GM18909 (cell line): ENCODE measurements around the gene LDB1.

Source experiments
- ATAC-seq: cut with Tn5 transposase; IDR thresholded peaks from one replicate; pipeline ENCODE4 v1.9.1; 2021; ENCODE audit warnings: mild to moderate bottlenecking; ENCODE audit not compliant: unreplicated experiment, poor library complexity

The LDB1 gene

DNA sequence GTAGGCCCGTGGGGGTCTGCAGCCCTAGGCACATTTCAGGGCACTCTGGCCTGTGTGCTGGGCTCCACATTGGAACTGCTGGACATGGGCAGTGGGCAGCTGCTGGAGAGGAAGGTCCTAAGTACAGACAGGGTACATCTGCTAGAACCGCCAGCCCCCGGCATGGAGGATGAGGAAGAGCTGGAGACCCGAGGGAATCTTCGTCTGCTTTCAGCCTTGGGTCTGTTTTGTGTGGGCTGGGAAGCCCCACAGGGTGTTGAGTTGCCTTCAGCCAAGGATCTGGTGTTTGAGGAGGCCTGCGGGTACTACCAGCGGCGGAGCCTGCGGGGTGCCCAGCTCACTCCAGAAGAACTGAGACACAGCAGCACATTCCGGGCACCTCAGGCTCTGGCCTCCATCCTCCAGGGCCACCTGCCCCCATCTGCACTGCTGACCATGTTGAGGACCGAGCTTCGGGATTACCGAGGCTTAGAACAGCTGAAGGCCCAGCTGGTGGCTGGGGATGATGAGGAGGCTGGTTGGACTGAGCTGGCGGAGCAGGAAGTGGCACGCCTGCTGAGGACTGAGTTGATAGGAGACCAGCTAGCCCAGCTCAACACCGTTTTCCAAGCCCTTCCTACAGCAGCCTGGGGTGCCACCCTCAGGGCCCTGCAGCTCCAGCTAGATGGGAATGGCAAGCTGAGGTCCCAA, 53.6 kb downstream of the LDB1 start:
- ATAC-seq: no peak

- peak; percentile 20 for ATAC-seq
Measured at GRCh38 chr10:102065561-102066398, 54.4 kb downstream of the LDB1 start.

- ATAC-seq: peak; percentile 92
Measured at GRCh38 chr10:102064868-102065560, 55.2 kb downstream of the LDB1 start, which contains the start of gene HPS6. HPS6 (plus strand) TSS chr10:102065349; CDS start chr10:102065475, 126 bp downstream.

GRCh38 chr10:102064503-102064867, 55.7 kb downstream of the LDB1 start:
- no peak for ATAC-seq

- ATAC-seq: no peak
Measured at GRCh38 chr10:102059987-102060386, 60.2 kb downstream of the LDB1 start.
